HL-60 (cell line): ENCODE data around the gene NR2C2AP.

Source experiments
- DNase-seq, 2 experiments: peaks; one replicate each; pipeline ENCODE4 v3.0.0-alpha.2; 2010 to 2020; ENCODE audit warnings: low read depth in 1 of 2, low spot score in 1 of 2
- H3K27ac ChIP-seq: fragments of 250-450 bp; sonication (Bioruptor Pico); replicated peaks from 2 replicates; pipeline ENCODE4 v1.5.1; 2020; ENCODE audit warnings: mild to moderate bottlenecking, moderate library complexity
- H3K27me3 ChIP-seq: fragments of 250-450 bp; sonication (Bioruptor Pico); 2 replicates; pipeline ENCODE4 v1.5.1; 2021; ENCODE audit warnings: mild to moderate bottlenecking, moderate library complexity; ENCODE audit not compliant: insufficient read depth, poor library complexity, severe bottlenecking
- H3K4me3 ChIP-seq: replicated peaks from 2 replicates; pipeline ENCODE4 v1.5.1; 2011; ENCODE audit warnings: mild to moderate bottlenecking, control low read depth, low read length; ENCODE audit not compliant: insufficient read depth
- GABPA ChIP-seq: IDR thresholded peaks from 2 replicates; pipeline ENCODE4 v1.6.1; 2012; ENCODE audit warnings: low read depth
- POLR2AphosphoS5 ChIP-seq: IDR thresholded peaks from 2 replicates; pipeline ENCODE4 v1.6.1; 2012; ENCODE audit warnings: low read depth
- SPI1 ChIP-seq: IDR thresholded peaks from 2 replicates; pipeline ENCODE4 v1.6.1; 2012; ENCODE audit warnings: low read depth, mild to moderate bottlenecking, borderline replicate concordance
- TF ChIP-seq, protein P1 (sequence below): IDR thresholded peaks from one replicate; pipeline ENCODE4 v1.5.1; 2011; ENCODE audit warnings: low read length, control low read depth, inconsistent platforms; ENCODE audit not compliant: insufficient read depth
- TF ChIP-seq, protein P2 (sequence below): IDR thresholded peaks from 2 replicates; pipeline ENCODE4 v1.6.1; 2012; ENCODE audit warnings: low read depth; ENCODE audit not compliant: insufficient replicate concordance

NR2C2AP gene

DNA sequence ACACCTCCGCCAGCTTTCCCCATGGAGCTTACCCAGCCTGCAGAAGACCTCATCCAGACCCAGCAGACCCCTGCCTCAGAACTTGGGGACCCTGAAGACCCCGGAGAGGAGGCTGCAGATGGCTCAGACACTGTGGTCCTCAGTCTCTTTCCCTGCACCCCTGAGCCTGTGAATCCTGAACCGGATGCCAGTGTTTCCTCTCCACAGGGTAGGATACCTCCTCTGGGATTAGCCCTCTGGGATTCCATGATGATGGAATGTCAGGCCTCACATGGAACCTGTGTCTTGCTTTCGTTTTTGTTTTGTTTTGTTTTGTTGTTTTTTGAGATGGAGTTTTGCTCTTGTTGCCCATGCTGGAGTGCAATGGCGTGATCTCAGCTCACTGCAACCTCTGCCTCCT is 9.3 kb downstream of the NR2C2AP start:
- H3K27me3 ChIP-seq, result no peaks in the 10 kb centered on the region
- DNase-seq, result no peak
- peak overlapping the region; percentile 100 for H3K27ac ChIP-seq
- TF ChIP-seq, protein P1, sequence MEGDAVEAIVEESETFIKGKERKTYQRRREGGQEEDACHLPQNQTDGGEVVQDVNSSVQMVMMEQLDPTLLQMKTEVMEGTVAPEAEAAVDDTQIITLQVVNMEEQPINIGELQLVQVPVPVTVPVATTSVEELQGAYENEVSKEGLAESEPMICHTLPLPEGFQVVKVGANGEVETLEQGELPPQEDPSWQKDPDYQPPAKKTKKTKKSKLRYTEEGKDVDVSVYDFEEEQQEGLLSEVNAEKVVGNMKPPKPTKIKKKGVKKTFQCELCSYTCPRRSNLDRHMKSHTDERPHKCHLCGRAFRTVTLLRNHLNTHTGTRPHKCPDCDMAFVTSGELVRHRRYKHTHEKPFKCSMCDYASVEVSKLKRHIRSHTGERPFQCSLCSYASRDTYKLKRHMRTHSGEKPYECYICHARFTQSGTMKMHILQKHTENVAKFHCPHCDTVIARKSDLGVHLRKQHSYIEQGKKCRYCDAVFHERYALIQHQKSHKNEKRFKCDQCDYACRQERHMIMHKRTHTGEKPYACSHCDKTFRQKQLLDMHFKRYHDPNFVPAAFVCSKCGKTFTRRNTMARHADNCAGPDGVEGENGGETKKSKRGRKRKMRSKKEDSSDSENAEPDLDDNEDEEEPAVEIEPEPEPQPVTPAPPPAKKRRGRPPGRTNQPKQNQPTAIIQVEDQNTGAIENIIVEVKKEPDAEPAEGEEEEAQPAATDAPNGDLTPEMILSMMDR, result no peak
- TF ChIP-seq SPI1, result no peak
- TF ChIP-seq POLR2AphosphoS5, result no peak
- TF ChIP-seq GABPA, result no peak
- TF ChIP-seq, protein P2, sequence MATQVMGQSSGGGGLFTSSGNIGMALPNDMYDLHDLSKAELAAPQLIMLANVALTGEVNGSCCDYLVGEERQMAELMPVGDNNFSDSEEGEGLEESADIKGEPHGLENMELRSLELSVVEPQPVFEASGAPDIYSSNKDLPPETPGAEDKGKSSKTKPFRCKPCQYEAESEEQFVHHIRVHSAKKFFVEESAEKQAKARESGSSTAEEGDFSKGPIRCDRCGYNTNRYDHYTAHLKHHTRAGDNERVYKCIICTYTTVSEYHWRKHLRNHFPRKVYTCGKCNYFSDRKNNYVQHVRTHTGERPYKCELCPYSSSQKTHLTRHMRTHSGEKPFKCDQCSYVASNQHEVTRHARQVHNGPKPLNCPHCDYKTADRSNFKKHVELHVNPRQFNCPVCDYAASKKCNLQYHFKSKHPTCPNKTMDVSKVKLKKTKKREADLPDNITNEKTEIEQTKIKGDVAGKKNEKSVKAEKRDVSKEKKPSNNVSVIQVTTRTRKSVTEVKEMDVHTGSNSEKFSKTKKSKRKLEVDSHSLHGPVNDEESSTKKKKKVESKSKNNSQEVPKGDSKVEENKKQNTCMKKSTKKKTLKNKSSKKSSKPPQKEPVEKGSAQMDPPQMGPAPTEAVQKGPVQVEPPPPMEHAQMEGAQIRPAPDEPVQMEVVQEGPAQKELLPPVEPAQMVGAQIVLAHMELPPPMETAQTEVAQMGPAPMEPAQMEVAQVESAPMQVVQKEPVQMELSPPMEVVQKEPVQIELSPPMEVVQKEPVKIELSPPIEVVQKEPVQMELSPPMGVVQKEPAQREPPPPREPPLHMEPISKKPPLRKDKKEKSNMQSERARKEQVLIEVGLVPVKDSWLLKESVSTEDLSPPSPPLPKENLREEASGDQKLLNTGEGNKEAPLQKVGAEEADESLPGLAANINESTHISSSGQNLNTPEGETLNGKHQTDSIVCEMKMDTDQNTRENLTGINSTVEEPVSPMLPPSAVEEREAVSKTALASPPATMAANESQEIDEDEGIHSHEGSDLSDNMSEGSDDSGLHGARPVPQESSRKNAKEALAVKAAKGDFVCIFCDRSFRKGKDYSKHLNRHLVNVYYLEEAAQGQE, result no peak
- H3K4me3 ChIP-seq, result peak overlapping the region; percentile 4

DNA sequence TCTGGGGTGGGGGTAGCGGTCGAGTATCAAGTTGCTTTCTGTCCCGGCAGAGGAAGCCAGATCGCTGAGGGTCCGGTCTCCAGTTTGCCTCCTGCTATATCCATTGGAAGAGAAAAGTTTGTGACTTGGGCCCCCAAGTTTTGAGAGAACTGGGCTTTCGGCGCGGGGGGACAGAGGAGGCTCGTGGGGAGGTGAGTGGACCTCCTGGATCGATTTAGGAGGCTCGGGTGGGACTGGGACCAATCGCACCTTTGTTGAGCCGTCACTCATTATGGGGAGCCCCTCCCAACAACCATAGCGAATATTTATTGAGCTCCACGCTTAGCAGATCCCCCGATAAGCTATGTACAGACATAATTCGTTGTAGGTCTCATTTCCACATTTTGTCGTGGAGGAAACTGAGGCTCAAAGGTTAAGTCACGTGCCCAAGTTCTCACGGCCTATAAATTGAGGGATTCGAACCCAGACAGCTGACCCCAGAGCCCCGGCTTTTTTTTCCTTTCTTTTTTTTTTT is 10.2 kb downstream of the NR2C2AP start:
- no peaks in the 10 kb centered on the region for H3K27me3 ChIP-seq
- H3K27ac ChIP-seq, result peak overlapping the region; percentile 100
- TF ChIP-seq, protein P2, result no peak
- TF ChIP-seq GABPA, result no peak
- TF ChIP-seq, protein P1, result no peak
- no peak for TF ChIP-seq POLR2AphosphoS5
- no peak for TF ChIP-seq SPI1
- DNase-seq, result no peak
- peak overlapping the region; percentile 67 for H3K4me3 ChIP-seq

DNA sequence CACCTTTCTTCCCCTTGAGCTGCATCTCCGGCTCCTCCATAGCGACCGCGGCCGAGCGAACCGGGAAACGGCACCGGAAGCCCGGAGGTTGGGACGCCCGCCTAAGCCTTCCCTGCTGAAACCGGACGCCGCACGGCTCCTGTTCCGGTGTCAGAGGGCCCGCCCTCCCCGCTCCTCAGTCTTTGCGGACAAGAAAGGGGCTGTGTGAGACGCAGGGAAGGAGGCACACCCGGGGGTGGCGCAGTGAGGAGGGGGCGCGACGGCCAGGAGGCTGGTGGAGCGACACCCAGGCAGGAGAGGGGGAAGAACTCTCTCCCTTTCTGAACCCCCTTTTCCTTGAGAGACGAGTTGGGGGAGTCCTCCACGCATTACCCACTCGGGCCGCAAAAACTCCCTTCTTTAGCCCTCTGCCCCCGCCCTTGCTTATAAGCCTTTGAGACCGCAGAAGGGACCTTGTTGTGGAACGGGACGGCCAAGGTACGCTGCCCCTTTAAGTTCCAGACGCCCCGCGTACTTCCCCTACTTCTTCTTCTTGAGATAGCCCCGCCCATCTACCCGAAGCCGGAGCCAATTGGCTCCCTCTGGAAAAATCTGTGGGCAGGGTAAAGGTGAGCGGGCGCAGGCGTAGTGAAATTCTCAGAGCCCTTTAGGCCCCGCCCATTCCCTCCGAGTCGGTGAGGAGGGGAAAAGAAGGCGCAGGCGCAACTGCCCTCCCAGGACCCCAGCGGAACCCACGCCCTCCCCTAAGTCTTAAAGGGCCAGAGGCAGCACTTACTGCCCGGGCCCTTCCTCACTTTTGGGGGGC is 10.9 kb downstream of the NR2C2AP start, which contains the start of the genes BORCS8 and RFXANK:
TSS of gene BORCS8 (minus strand) at position 75 of the 805 bp plus-strand sequence. CDS start at position 40, 35 bp downstream.
TSS of gene RFXANK (plus strand) at position 181 of the 805 bp plus-strand sequence. CDS start 1,689 bp downstream, outside the sequence.
- peak within 1 kb of the TSS; percentile 100 for H3K27ac ChIP-seq
- peak within 1 kb of the TSS; percentile 67 for H3K4me3 ChIP-seq
- peak; percentile 97 to 99 for DNase-seq
- H3K27me3 ChIP-seq, result no peaks in the 10 kb centered on the region
- TF ChIP-seq GABPA (peak; percentile 98), SPI1 (no peak), POLR2AphosphoS5 (peak; percentile 65; the same call in 1 of the 2 replicates)
- TF ChIP-seq, protein P1, result no peak
- TF ChIP-seq, protein P2, result peak; percentile 20
